GM21423 (cell line): ENCODE results near the gene APRT.
A peak's percentile ranks its signal among the peaks of the same experiment; 100 is the strongest.

ENCODE experiments used
- ATAC-seq: cut with Tn5 transposase; IDR thresholded peaks from one replicate; pipeline ENCODE4 v1.9.1; 2021; ENCODE audit warnings: mild to moderate bottlenecking, moderate library complexity; ENCODE audit not compliant: unreplicated experiment

Gene APRT

GRCh38 chr16:88809068-88809675 lies 2.6 kb downstream of the APRT start:
- ATAC-seq, result no peak

GRCh38 chr16:88807626-88808453 lies 3.9 kb downstream of the APRT start:
- ATAC-seq, result no peak

GRCh38 chr16:88807142-88807625 lies 4.5 kb downstream of the APRT start:
- ATAC-seq, result no peak

DNA sequence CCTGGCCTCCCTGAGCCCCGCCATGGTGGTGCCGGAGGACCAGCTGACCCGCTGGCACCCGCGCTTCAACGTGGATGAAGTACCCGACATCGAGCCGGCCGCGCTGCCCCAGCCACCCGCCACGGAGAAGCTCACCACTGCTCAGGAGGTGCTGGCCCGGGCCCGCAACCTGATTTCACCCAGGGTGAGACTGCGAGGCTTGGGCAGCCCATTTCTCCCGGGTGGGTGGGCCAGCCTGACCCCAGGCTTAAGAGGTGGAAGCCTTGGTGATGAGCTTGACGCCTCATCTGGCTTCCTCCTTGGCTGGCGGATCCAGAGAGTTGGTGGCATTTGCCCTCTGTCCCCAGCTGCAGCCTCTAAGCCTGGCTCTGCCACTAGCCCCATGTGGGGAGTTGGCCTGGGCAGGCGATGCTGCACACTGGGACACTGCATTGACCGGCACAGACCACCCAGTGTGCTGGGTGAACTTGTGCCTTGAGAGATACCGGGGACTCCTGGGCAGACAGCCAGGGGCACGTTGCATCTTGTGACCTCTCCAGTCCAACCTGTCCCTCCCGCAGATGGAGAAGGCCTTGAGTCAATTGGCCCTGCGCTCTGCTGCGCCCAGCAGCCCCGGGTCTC lies 5.1 kb downstream of the APRT start:
- ATAC-seq, result no peak

DNA sequence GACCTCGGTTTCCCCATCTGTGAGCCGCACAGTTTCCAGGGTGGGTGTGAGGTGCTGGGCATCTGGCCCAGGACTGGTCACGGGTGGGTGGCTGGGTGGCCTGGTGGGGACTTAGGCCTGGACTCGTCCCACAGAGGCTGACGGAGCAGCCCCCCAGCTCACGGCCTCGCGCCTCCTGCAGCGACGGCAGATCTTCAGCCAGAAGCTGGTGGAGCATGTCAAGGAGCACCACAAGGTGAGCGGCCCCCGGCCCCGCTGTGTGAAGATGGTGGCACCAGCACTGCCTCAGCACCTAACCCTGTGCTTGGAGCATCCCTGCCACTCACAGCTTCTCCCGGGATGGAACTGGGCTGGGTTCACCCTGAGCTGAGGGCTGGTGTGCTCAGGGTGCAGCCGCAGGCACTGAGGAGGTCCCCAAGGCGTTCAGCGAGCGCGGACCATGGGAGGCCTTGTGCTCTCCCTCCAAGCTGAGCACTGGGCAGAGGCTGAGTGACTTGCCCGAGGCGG lies 5.8 kb downstream of the APRT start:
- no peak for ATAC-seq

GRCh38 chr16:88805340-88805715 lies 6.4 kb downstream of the APRT start:
- no peak for ATAC-seq

DNA sequence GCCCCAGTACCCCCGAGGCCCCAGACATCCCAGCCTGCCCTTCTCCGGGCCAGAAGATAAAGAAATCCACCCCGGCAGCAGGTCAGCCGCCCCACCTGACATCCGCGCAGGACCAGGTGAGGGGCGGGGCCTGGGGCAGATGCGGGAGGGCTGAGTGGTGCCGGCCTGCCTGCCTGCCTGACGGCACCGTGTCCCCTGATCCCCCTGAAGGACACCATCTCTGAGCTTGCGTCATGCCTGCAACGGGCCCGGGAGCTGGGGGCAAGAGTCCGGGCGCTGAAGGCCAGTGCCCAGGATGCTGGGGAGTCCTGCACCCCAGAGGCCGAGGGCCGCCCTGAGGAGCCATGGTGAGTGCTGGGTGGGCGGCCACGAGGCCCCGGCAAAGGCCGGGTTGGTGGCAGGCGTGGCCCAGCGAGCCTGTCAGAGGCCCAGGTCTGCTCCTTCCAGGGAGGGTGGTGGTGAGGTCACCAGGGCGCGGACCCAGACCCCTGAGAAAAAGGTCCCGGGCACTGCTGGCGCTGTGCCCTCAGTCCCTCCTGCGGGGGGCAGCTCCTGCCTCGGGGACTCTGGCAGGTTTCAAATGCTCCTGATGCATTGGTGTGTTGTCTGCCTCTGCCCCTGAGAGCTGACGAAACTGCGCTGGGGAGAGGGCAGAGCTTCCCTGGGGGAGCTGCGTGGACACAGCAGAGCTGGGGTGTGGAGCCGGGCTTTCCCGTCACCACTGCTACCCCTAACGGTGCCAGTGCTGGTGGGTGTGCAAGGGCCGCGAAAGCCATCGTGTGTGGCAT lies 7.0 kb downstream of the APRT start:
- no peak for ATAC-seq

GRCh38 chr16:88804173-88804551 lies 7.6 kb downstream of the APRT start:
- no peak for ATAC-seq

DNA sequence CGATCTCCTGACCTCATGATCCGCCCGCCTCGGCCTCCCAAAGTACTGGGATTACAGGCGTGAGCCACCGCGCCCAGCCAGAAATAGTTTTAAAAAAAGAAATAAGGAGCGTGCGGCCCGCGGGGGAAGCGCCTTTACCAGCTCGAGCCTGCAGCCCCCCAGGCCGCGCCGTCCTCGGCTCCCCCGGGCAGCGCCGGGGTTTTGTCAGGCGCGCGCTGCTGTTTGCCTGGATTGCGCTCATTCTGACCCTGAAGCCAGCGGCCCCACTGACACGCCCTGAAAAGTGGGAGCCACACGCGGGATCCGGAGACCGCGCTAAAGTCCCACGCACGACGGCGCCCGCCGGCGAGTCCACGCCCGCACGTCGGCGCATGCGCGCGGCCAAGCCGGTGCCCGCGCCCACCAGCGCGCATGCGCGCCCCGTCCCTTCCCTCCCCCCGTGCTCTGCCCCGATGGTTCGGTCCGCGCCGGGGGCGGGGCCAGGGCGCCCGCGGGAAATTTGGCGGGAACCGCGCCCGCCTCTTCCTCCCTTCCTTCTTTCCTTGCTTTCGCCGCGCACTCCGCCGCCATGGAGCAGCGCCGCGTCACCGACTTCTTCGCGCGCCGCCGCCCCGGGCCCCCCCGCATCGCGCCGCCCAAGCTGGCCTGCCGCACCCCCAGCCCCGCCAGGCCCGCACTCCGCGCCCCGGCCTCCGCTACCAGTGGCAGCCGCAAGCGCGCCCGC lies 8.3 kb downstream of the APRT start, which contains the start of gene CDT1:
CDT1 (plus strand) TSS at position 526 of the 724 bp plus-strand sequence; CDS start at position 569, 43 bp downstream.
- ATAC-seq, result peak; percentile 57

- ATAC-seq, result no peak
Measured at GRCh38 chr16:88800277-88800592, 11.5 kb downstream of the APRT start.

DNA sequence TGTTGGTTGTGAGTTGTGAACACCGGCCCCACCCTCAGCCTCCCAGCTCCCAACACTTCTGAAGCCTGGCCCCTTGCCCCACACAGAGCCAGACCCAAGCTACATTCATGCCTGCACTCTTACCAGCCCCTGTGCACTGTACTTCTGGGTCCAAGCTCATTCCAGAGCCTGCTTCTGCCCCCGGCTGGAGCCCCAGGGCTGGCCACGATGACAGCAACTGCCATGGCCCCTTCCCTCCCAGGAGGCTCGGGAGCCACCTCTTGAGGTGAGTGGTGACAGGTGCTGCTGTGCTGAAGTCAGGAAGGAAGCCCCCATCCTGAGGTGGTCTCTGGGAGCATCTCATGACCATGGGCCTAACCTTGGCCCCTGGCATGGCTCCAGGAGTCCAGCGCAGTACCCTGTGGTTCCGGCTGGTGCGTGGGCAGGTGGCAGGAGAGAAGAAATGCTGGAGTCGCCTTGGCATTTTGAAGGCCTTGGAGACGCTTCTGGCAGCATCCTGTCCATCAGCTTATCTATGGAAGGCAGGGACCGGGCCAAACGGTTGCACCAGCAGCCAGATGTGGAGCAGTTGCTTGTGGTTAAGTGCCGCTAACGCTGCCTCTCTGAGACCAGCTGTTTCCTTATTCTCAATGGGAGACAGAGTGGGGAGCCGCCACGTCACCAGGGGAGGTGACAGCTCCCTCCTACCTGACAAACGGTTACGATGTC lies 12.0 kb downstream of the APRT start:
- ATAC-seq, result no peak

DNA sequence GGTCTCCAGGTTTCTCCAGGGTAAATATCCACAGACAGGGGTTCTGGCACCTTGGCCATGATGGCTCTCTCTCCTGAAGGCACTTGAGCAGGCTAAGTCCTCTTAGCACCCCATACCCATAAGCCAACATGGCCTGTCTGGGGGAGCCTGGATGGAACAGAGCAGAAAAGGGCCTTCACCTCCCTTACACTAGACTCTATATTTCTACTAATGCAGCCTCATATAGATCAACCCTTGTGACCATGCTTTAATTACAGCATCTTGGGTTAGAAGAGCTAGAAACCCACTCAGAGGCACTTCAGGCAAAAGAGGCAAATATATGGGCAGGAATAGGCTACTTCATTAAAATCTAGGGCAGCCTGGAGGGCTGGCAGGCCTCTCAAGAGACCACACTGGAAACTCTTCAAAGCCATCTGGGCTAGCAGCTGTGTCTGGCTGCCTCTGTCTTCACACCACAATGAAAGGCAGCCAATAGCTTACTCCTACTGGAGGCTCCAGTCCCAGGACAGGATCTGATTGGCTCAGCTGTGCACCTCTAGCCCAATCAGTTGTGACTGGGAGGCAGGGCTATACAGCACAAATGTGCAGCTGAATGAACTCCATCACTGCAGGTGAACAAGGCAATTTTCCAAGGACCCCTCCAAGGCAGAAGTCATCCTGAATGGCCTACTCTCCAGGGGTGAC lies 12.8 kb downstream of the APRT start:
- ATAC-seq, result no peak

GRCh38 chr16:88798073-88798472 lies 13.7 kb downstream of the APRT start:
- no peak for ATAC-seq

DNA sequence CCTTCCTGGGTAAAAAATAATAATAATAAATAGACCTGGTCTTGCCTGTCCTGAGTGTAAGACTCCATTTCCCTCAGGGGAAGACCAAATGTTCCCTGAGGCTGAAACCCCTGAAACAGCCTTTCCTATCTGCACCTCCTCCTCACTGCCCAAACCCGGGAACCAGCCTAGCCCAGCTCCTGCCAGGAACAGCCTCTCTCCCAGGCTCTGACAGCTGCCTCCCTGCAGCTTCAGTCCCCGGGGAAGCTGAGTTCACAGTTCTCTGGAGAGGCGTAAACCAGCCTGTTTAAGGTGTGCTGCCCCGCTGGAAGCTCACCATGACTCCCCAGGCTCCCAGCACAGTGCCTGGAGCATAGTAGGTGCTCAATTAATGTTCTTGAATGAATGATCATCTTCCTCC lies 15.4 kb downstream of the APRT start:
- ATAC-seq, result no peak

- ATAC-seq, result no peak
Measured at GRCh38 chr16:88793251-88793954, 18.3 kb downstream of the APRT start.

- ATAC-seq, result no peak
Measured at GRCh38 chr16:88792668-88793250, 19.0 kb downstream of the APRT start.

GRCh38 chr16:88792078-88792550 lies 19.6 kb downstream of the APRT start:
- no peak for ATAC-seq
